CD4-positive, alpha-beta memory T cell (primary cell): ENCODE data around the gene EXOC3L2. TPM values are rescaled to one million over a fixed set of nuclear protein-coding genes. Genes with fewer than 3 reads are reported as not detected.

Source experiments
- CTCF ChIA-PET: fragments of 350-600 bp; sonication (Branson Sonifier 250); formaldehyde crosslinking; loops from one replicate; lab custom pipeline; 2021; ENCODE audit warnings: inconsistent platforms; ENCODE audit not compliant: partially characterized antibody; lab: Charles Lee
- POLR2A ChIA-PET: fragments of 350-600 bp; sonication (Branson Sonifier 250); formaldehyde crosslinking; loops from one replicate; lab custom pipeline; 2021; ENCODE audit not compliant: partially characterized antibody; lab: Charles Lee
- DNase-seq, 5 donors: peaks; one replicate each; pipeline versions ENCODE4 v3.0.0 to v3.0.0-alpha.2; 2020 to 2022; ENCODE audit warnings: mixed read lengths in 1 of 5
- H3K27ac ChIP-seq: one replicate; pipeline ENCODE4 v1.7.0; 2013; ENCODE audit warnings: low read depth, low read length
- H3K27me3 ChIP-seq: 2 replicates; pipeline ENCODE4 v1.7.0; 2013; ENCODE audit warnings: mild to moderate bottlenecking, low read length, moderate library complexity; ENCODE audit not compliant: insufficient read depth
- H3K36me3 ChIP-seq: 2 replicates; pipeline ENCODE4 v1.7.0; 2013; ENCODE audit warnings: mild to moderate bottlenecking, low read length, moderate library complexity; ENCODE audit not compliant: insufficient read depth
- H3K4me1 ChIP-seq: 2 replicates; pipeline ENCODE4 v1.7.0; 2013; ENCODE audit warnings: mild to moderate bottlenecking, low read length, moderate library complexity; ENCODE audit not compliant: insufficient read depth
- H3K4me3 ChIP-seq, 2 donors: one replicate each; pipeline ENCODE4 v1.7.0; 2013; ENCODE audit warnings: low read length in 2 of 2, mild to moderate bottlenecking in 1 of 2
- H3K9me3 ChIP-seq, 2 donors: one replicate each; pipeline ENCODE4 v1.7.0; 2013; ENCODE audit warnings: low read length in 2 of 2, control low read depth in 1 of 2; ENCODE audit not compliant: control insufficient read depth in 1 of 2
- H3K27ac Mint-ChIP-seq, 7 donors: one replicate each; pipeline ENCODE4 v1.8.0; 2020 to 2021; ENCODE audit warnings: mixed read lengths in 7 of 7, mild to moderate bottlenecking in 6 of 7, inconsistent platforms in 3 of 7, moderate library complexity in 3 of 7
- H3K27me3 Mint-ChIP-seq, 2 donors: one replicate each; pipeline ENCODE4 v1.8.0; 2020 to 2021; ENCODE audit warnings: mixed read lengths in 2 of 2
- H3K36me3 Mint-ChIP-seq, 2 donors: one replicate each; pipeline ENCODE4 v1.8.0; 2020 to 2021; ENCODE audit warnings: mixed read lengths in 2 of 2, inconsistent platforms in 1 of 2, mild to moderate bottlenecking in 1 of 2
- H3K4me1 Mint-ChIP-seq, 4 donors: one replicate each; pipeline ENCODE4 v1.8.0; 2020 to 2021; ENCODE audit warnings: mixed read lengths in 4 of 4, mild to moderate bottlenecking in 1 of 4
- H3K4me3 Mint-ChIP-seq, 8 donors: one replicate each; pipeline ENCODE4 v1.8.0; 2020 to 2021; ENCODE audit warnings: mixed read lengths in 8 of 8, mild to moderate bottlenecking in 7 of 8, moderate library complexity in 6 of 8, inconsistent platforms in 3 of 8
- H3K9me3 Mint-ChIP-seq, 8 donors: one replicate each; pipeline ENCODE4 v1.8.0; 2020 to 2021; ENCODE audit warnings: mixed read lengths in 8 of 8, mild to moderate bottlenecking in 5 of 8, inconsistent platforms in 3 of 8, moderate library complexity in 1 of 8
- intact Hi-C: fragments of 100-400 bp; cut with micrococcal nuclease; formaldehyde crosslinking; loops from one replicate; pipeline ENCODE4 v1.15.1; 2023
- polyA plus RNA-seq, 2 donors: library from polyadenylated mRNA; unstranded; fragments of 300-500 nt; fragmentation: Illumina TruSeq; gene quantifications; one replicate each; pipeline ENCODE4 v1.2.3, GENCODE V29; 2021
- total RNA-seq, 2 experiments: library from RNA; stranded (reverse); gene quantifications; one replicate each; pipeline ENCODE4 v1.2.3, GENCODE V29; 2021

EXOC3L2 gene
- total and polyA plus RNA-seq, 4 experiments from 2014 or later, result not detected

DNA sequence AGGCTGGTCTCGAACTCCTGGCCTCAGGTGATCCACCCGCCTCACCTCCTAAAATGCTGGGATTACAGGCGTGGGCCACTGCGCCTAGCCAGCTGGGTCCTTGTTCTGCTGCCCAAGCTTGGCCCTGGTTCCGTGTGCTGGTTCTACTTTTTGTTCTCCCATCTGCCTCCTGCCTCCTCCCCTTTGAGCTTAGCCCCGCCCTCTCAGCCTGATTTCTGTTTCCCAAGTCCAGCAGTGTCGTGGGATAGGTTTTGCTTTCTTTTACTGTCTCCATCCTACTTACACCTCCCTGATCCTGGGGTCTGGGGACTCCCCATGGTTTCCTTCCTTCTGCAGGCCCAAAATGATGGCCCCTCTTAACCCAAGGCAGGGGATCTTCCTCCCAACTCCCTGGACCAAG lies 64.3 kb downstream of the EXOC3L2 start:
- H3K9me3 Mint-ChIP-seq, result no peaks in the 10 kb centered on the region
- POLR2A ChIA-PET, result interaction anchor here (1.0 to 4.9 kb wide), 3 partner anchors 10 to 89 kb away, joined by 4 to 58 read pairs (median 54); partner anchors contain the start of gene PPP1R37
- H3K9me3 ChIP-seq, result no peaks in the 10 kb centered on the region
- CTCF ChIA-PET, result no interaction called here
- peak overlapping the region in 7 of 8 donors; percentile 33 to 82 (median 77) for H3K4me3 Mint-ChIP-seq
- intact Hi-C loops, result no loop called here
- DNase-seq, result no peak
- H3K4me3 ChIP-seq, result no peak overlapping the region
- H3K36me3 ChIP-seq, result peaks cover 9% of the 10 kb centered on the region
- no peaks in the 10 kb centered on the region for H3K27me3 Mint-ChIP-seq
- H3K4me1 ChIP-seq, result peaks cover 34% of the 10 kb centered on the region
- peaks cover 15 to 21% of the 10 kb centered on the region in 2 donors for H3K36me3 Mint-ChIP-seq
- H3K27me3 ChIP-seq, result no peaks in the 10 kb centered on the region
- H3K27ac Mint-ChIP-seq, result peak overlapping the region in 3 of 7 donors; percentile 3 to 84 (median 78)
- peaks cover 16 to 59% (median 38%) of the 10 kb centered on the region in 4 donors for H3K4me1 Mint-ChIP-seq
- no peak overlapping the region for H3K27ac ChIP-seq

DNA sequence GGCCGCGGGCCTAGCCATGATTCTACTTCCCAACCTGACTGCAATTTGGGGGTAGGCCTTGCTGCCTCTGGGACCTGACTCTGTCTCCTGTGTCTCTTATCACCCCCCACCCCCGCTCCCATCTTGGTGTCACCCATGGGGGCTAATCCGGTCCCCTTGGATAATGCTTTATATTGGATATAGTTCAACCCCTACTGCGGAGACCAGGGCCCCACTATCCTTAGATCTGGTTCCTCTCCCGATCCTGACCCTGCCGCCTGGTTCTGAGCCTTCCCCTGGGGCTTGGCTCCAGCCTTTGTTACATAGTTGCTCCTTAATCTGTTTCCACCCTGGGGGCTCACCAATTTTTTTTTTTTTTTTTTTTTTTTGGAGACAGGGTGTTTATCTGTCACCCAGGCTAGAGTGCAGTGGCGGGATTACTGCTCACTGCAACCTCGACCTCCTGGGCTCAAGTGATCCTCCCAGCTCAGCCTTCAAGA lies 65.3 kb downstream of the EXOC3L2 start:
- Mint-ChIP-seq H3K36me3 (peaks cover 15 to 23% of the 10 kb centered on the region in 2 donors), H3K9me3 (no peaks in the 10 kb centered on the region), H3K4me3 (peak overlapping the region; percentile 51 to 83 (median 71)), H3K27ac (peak overlapping the region in 4 of 7 donors; percentile 12 to 78 (median 62)), H3K4me1 (peaks cover 21 to 59% (median 40%) of the 10 kb centered on the region in 4 donors), H3K27me3 (no peaks in the 10 kb centered on the region)
- Histone ChIP-seq H3K9me3 (no peaks in the 10 kb centered on the region), H3K27me3 (no peaks in the 10 kb centered on the region), H3K4me3 (peak overlapping the region; percentile 24 to 100), H3K4me1 (peaks cover 34% of the 10 kb centered on the region), H3K27ac (peak overlapping the region; percentile 74), H3K36me3 (peaks cover 9% of the 10 kb centered on the region)
- DNase-seq, result no peak
- POLR2A ChIA-PET, result interaction anchor here (1.0 to 4.9 kb wide), 6 partner anchors 9 to 180 kb away, joined by 4 to 58 read pairs (median 10); partner anchors contain the start of gene PPP1R37
- intact Hi-C loops, result no loop called here
- CTCF ChIA-PET, result interaction anchor here (1.6 to 2.2 kb wide), 3 partner anchors 27 to 120 kb away, joined by 6 to 16 read pairs (median 7); partner anchors contain the start of gene PPP1R37

GRCh38 chr19:45179072-45179891 lies 65.9 kb downstream of the EXOC3L2 start:
- peak overlapping the region; percentile 88 to 99 (median 94) for H3K4me3 Mint-ChIP-seq

DNA sequence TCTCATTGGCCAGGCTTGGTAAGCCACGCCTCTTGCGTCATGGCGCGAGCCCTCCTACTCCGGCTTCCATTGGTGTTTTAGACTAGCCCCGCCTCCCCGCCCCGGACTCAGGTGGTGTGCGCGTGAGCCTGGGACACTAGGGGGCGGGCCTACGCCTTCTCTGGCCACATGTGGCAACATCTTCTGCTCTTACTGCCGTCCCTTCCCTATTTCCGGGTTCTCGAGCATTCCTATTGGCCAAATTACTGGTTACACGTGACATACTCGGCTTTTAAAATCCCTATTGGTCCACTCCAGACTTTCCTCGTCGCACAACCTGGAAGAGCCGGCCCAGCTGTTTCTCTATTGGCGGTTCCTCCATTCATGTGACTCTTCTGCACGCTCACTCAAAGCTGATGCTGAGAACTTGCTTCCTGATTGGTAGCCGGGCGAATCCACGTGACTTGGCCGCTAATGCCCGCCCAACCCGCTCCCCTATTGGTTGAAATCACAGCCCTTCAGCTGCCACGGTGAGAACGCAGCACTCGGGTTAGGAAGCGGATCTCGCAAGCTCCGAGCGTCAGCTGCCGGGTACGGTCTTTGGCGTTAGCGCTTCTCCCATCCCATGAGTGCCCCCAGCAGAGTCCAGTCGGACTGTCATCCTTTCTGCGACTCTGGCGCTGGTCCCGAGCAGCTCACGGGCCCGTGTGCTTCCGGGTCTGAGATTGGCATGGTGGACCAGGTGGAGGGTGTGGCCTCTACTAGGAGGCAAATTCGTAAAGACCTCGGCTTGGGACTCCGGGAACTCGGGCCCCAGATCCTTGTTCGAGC lies 66.7 kb downstream of the EXOC3L2 start, which contains the start of gene BLOC1S3:
BLOC1S3 (plus strand) TSS at position 523 of the 810 bp plus-strand sequence. CDS start 513 bp downstream, outside the sequence.
- Histone ChIP-seq H3K4me3 (peak within 1 kb of the TSS; percentile 97 to 100), H3K4me1 (peaks cover 43% of the 10 kb centered on the region), H3K27me3 (no peaks in the 10 kb centered on the region), H3K27ac (peak within 1 kb of the TSS; percentile 74), H3K36me3 (peaks cover 9% of the 10 kb centered on the region), H3K9me3 (no peaks in the 10 kb centered on the region)
- H3K27me3 Mint-ChIP-seq, result no peaks in the 10 kb centered on the region
- ChIA-PET CTCF (interaction anchor here (0.6 to 2.4 kb wide), 13 partner anchors 9 to 225 kb away, joined by 3 to 16 read pairs (median 6); partner anchors contain the start of genes CLASRP and PPP1R37), POLR2A (interaction anchor here (0.6 to 4.9 kb wide), 27 partner anchors 9 to 1739 kb away, joined by 3 to 58 read pairs (median 5); partner anchors contain the start of genes CLASRP, CLPTM1, ERCC2 and GEMIN7)
- peak within 1 kb of the TSS; percentile 88 to 99 (median 94) for H3K4me3 Mint-ChIP-seq
- H3K36me3 Mint-ChIP-seq, result peaks cover 15 to 21% of the 10 kb centered on the region in 2 donors
- H3K27ac Mint-ChIP-seq, result peak within 1 kb of the TSS; percentile 83 to 99 (median 98)
- intact Hi-C loops, result loop anchor here (1.0 kb wide), 9 partner anchors 26 to 514 kb away; partner anchors contain the start of genes CLASRP, CLPTM1, GEMIN7 and QPCTL
- DNase-seq, result peak; percentile 99 to 100 (median 100)
- peaks cover 23 to 62% (median 41%) of the 10 kb centered on the region in 4 donors for H3K4me1 Mint-ChIP-seq
- H3K9me3 Mint-ChIP-seq, result no peaks in the 10 kb centered on the region

More at GRCh38 chr19:45179072-45179891, 65.9 kb downstream of the EXOC3L2 start:
- Histone ChIP-seq H3K4me3 (peak overlapping the region; percentile 97 to 100), H3K36me3 (peaks cover 9% of the 10 kb centered on the region), H3K27ac (peak overlapping the region; percentile 74), H3K9me3 (no peaks in the 10 kb centered on the region), H3K27me3 (no peaks in the 10 kb centered on the region), H3K4me1 (peaks cover 35% of the 10 kb centered on the region)
- CTCF ChIA-PET, result interaction anchor here (0.6 to 2.4 kb wide), 12 partner anchors 9 to 226 kb away, joined by 3 to 16 read pairs (median 6); partner anchors contain the start of genes CLASRP and PPP1R37
- peaks cover 22 to 54% (median 39%) of the 10 kb centered on the region in 4 donors for H3K4me1 Mint-ChIP-seq
- intact Hi-C loops, result no loop called here
- POLR2A ChIA-PET, result interaction anchor here (0.6 to 4.9 kb wide), 23 partner anchors 8 to 1421 kb away, joined by 3 to 58 read pairs (median 6); partner anchors contain the start of genes CLASRP, CLPTM1, ERCC2 and GEMIN7
- DNase-seq, result peak in 4 of 5 donors; percentile 38 to 66 (median 52)
- H3K36me3 Mint-ChIP-seq, result peaks cover 15 to 23% of the 10 kb centered on the region in 2 donors
- H3K9me3 Mint-ChIP-seq, result no peaks in the 10 kb centered on the region
- peak overlapping the region; percentile 75 to 99 (median 96) for H3K27ac Mint-ChIP-seq
- no peaks in the 10 kb centered on the region for H3K27me3 Mint-ChIP-seq

- H3K4me3 Mint-ChIP-seq, result peak within 1 kb of the TSS; percentile 88 to 99 (median 94)
- peaks cover 14 to 20% of the 10 kb centered on the region in 2 donors for H3K36me3 Mint-ChIP-seq
- Histone ChIP-seq H3K9me3 (no peaks in the 10 kb centered on the region), H3K4me3 (peak within 1 kb of the TSS; percentile 97 to 100), H3K27ac (peak within 1 kb of the TSS; percentile 74), H3K36me3 (peaks cover 9% of the 10 kb centered on the region), H3K4me1 (peaks cover 47% of the 10 kb centered on the region), H3K27me3 (no peaks in the 10 kb centered on the region)
- CTCF ChIA-PET, result interaction anchor here (1.0 to 2.4 kb wide), 11 partner anchors 8 to 225 kb away, joined by 3 to 16 read pairs (median 6); partner anchors contain the start of genes CLASRP and PPP1R37
- POLR2A ChIA-PET, result interaction anchor here (0.7 to 4.9 kb wide), 22 partner anchors 9 to 1739 kb away, joined by 3 to 58 read pairs (median 6); partner anchors contain the start of genes CLASRP, CLPTM1, ERCC2 and GEMIN7
- intact Hi-C loops, result loop anchor here (1.0 kb wide), 9 partner anchors 26 to 514 kb away; partner anchors contain the start of genes CLASRP, CLPTM1, GEMIN7 and QPCTL
- DNase-seq, result no peak
- peak within 1 kb of the TSS; percentile 83 to 99 (median 98) for H3K27ac Mint-ChIP-seq
- H3K9me3 Mint-ChIP-seq, result no peaks in the 10 kb centered on the region
- H3K27me3 Mint-ChIP-seq, result no peaks in the 10 kb centered on the region
- peaks cover 24 to 64% (median 41%) of the 10 kb centered on the region in 4 donors for H3K4me1 Mint-ChIP-seq
Observed at GRCh38 chr19:45177817-45178261, 67.4 kb downstream of the EXOC3L2 start, which contains the start of gene TRAPPC6A. Gene TRAPPC6A (minus strand): TSS chr19:45178237. CDS start chr19:45178218, 19 bp downstream.
